Dendritic cell treated with granulocyte-macrophage colony-stimulating factor and Interleukin-4, amounts not matched to agents 40 ng/mL and 50 ng/mL, for 4 days (primary cell): Measurements from ENCODE around the gene ARHGAP44.

Experiments used
- H3K27ac Mint-ChIP-seq: one replicate; pipeline ENCODE4 v1.8.0; 2022; ENCODE audit warnings: mild to moderate bottlenecking, mixed read lengths
- H3K27me3 Mint-ChIP-seq: one replicate; pipeline ENCODE4 v1.8.0; 2022; ENCODE audit warnings: mild to moderate bottlenecking, mixed read lengths
- H3K36me3 Mint-ChIP-seq: one replicate; pipeline ENCODE4 v1.8.0; 2022; ENCODE audit warnings: low read depth, mixed read lengths
- H3K4me1 Mint-ChIP-seq: one replicate; pipeline ENCODE4 v1.8.0; 2022; ENCODE audit warnings: low read depth, mixed read lengths
- H3K4me3 Mint-ChIP-seq: one replicate; pipeline ENCODE4 v1.8.0; 2022; ENCODE audit warnings: mild to moderate bottlenecking, moderate library complexity, mixed read lengths
- H3K9me3 Mint-ChIP-seq: one replicate; pipeline ENCODE4 v1.8.0; 2022; ENCODE audit warnings: mixed read lengths
- intact Hi-C: fragments of 100-400 bp; cut with micrococcal nuclease; formaldehyde crosslinking; loops from one replicate; pipeline ENCODE4 v1.15.0; 2022

The ARHGAP44 gene

DNA sequence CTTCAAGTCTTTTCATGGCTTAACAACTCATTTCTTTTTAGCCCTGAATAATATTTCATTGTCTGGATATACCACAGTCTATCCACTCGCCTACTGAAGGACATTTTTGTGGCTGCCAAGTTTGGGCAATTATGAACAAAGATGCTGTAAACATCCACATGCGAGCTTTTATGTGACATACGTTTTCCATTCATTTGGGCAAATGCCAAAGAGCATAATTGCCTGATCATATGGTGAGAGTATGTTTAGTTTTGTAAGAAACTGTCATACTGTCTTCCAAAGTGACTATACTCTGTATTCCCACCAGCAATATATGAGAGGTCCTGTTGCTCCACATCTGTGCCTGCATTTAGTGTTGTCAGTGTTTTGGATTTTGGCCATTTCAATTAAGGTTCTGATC lies 147.2 kb downstream of the ARHGAP44 start:
- no peak overlapping the region for H3K27ac Mint-ChIP-seq
- H3K36me3 Mint-ChIP-seq, result no peaks in the 10 kb centered on the region
- no peaks in the 10 kb centered on the region for H3K4me1 Mint-ChIP-seq
- H3K4me3 Mint-ChIP-seq, result no peak overlapping the region
- intact Hi-C loops, result no loop called here
- H3K9me3 Mint-ChIP-seq, result peaks cover 21% of the 10 kb centered on the region
- H3K27me3 Mint-ChIP-seq, result no peaks in the 10 kb centered on the region

DNA sequence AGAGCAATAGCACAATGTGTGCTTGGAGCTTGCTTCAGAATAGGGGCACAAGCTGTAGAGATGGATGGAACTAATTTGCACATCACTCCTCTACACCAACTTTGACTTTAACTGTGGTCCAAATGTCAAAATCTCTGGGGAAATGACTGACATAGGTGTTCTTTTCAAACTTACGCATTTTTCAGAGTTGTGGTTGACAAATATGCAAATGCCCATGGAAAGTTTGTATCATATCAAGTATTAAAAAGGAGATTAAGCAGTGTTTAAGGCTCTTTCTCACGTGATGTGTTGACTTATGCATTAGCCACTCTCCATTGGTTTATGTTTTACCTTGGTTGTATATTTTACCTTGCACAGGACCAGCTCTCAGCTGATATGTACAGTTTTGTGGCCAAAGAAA lies 151.4 kb downstream of the ARHGAP44 start:
- H3K27ac Mint-ChIP-seq, result no peak overlapping the region
- no peaks in the 10 kb centered on the region for H3K27me3 Mint-ChIP-seq
- no peaks in the 10 kb centered on the region for H3K4me1 Mint-ChIP-seq
- intact Hi-C loops, result no loop called here
- H3K4me3 Mint-ChIP-seq, result no peak overlapping the region
- H3K36me3 Mint-ChIP-seq, result no peaks in the 10 kb centered on the region
- H3K9me3 Mint-ChIP-seq, result peaks cover 17% of the 10 kb centered on the region

DNA sequence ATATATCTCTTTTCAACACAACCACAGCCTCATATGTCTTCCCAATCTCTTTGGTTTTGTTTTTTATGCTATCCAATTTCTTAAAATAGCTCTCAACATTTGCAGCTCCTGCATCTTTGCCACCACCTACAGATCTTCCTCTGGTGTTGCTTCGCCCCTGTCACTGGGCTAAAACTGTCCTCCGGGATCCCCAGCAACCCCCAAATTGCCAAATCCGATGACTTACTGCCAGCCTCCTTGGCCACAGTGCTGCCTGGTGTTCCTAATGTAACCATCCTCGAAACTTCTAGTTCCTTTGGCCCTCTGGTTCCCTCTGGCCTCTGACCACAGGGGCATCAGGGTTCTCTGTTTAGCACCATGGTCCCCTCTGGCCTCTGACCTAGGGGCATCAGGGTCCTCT lies 157.7 kb downstream of the ARHGAP44 start:
- Mint-ChIP-seq H3K27ac (no peak overlapping the region), H3K4me1 (no peaks in the 10 kb centered on the region), H3K27me3 (no peaks in the 10 kb centered on the region), H3K36me3 (no peaks in the 10 kb centered on the region), H3K4me3 (no peak overlapping the region), H3K9me3 (peaks cover 44% of the 10 kb centered on the region)
- intact Hi-C loops, result no loop called here

DNA sequence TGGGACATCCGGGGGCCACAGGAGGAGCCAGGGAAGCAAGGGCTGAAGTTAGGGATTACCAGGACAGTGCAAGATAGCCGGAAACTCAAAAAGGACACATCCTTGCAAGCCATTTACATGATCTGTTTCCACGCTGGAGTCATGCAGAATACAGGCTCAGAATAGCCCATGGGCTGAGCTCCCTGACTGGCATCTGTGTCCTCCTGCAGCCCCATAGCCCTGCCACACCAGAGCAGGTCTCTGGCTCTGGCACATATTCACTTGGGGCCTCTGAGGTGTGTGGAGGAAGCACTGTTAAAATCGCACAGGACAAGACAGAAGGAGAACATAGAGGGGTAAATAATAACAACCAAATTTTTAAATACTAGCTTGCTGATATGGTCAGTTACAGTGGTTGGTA lies 162.7 kb downstream of the ARHGAP44 start:
- Mint-ChIP-seq H3K27ac (no peak overlapping the region), H3K9me3 (peaks cover 68% of the 10 kb centered on the region), H3K27me3 (no peaks in the 10 kb centered on the region), H3K4me1 (no peaks in the 10 kb centered on the region), H3K36me3 (no peaks in the 10 kb centered on the region), H3K4me3 (no peak overlapping the region)
- intact Hi-C loops, result no loop called here

DNA sequence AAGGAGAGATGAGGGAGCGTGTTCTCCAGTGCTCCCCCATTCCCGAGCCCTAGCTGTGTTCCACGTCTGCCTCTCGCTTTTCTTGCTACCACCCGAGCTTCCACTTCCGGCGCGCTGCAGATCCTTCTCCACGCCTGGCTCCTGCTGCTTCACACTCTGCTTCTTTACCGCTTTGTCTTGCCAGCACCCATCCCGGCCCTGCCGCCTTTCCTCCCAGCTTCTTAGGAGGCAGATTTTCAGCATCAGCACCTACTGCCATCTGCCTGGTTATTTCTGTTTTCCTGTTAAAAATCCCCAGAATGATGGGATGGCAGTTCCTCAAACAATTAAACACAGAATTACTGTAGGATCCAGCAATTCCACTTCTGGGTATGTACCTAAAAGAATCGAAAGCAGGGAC lies 163.9 kb downstream of the ARHGAP44 start:
- no peaks in the 10 kb centered on the region for H3K36me3 Mint-ChIP-seq
- intact Hi-C loops, result no loop called here
- no peaks in the 10 kb centered on the region for H3K4me1 Mint-ChIP-seq
- no peak overlapping the region for H3K4me3 Mint-ChIP-seq
- H3K27ac Mint-ChIP-seq, result no peak overlapping the region
- H3K9me3 Mint-ChIP-seq, result peaks cover 69% of the 10 kb centered on the region
- no peaks in the 10 kb centered on the region for H3K27me3 Mint-ChIP-seq

DNA sequence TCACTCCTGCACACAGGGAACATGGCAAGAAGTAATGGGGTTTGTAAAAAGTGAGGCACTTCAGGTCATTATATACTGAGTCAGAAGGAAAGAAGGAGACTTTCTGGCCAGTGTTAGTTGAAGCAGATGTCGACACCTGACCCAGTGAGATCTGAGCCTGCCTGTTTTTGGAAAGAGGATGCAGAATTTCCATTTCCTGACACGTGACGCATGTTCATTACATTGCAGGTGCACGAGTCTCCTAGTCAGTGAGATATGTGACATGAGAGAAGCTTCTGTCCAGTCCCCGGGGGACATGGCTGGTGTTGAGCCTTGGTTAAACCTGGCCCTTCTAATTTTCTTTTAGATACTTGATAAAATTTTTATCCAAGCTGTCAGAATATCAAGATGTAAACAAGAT lies 166.2 kb downstream of the ARHGAP44 start:
- H3K27me3 Mint-ChIP-seq, result no peaks in the 10 kb centered on the region
- H3K4me3 Mint-ChIP-seq, result no peak overlapping the region
- intact Hi-C loops, result no loop called here
- no peak overlapping the region for H3K27ac Mint-ChIP-seq
- no peaks in the 10 kb centered on the region for H3K4me1 Mint-ChIP-seq
- peaks cover 68% of the 10 kb centered on the region for H3K9me3 Mint-ChIP-seq
- H3K36me3 Mint-ChIP-seq, result no peaks in the 10 kb centered on the region

DNA sequence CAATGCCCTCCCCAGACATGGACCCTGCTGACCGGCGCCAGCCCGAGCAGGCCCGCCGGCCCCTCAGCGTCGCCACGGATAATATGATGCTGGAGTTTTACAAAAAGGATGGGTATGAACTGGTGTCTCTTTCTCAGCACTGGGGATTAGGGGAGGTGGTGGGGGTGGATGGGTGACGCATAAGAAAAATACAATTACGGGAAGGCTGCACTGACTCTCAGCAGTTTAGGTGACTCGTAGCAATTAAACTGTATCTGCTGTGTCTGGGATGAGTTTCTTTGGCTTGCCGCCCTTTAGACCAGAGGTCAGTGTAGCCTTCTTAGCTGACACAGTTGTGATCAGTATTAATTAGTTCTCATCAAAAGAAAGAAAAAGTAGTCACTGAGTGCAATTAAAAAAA lies 169.5 kb downstream of the ARHGAP44 start:
- Mint-ChIP-seq H3K27ac (no peak overlapping the region), H3K4me1 (no peaks in the 10 kb centered on the region), H3K9me3 (peaks cover 53% of the 10 kb centered on the region), H3K36me3 (no peaks in the 10 kb centered on the region), H3K27me3 (no peaks in the 10 kb centered on the region), H3K4me3 (no peak overlapping the region)
- intact Hi-C loops, result no loop called here

DNA sequence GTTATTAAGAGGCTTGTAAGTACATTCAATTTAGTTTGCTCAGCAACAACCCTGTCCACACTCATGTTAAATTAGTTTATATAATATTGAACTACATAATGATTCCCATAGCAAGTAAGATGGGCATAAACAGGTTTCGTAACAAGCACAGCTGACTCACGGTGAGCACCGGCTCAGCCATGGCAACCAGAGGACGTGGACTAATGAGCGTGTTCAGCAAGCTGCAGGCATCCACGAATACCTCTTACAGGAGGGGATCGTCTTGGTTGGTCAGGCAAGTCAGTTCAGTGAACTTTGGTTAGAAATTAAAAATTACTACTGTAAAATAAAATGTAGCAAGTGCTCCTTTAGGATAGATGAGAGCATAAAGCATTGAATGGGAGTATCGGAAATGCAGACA lies 170.1 kb downstream of the ARHGAP44 start:
- intact Hi-C loops, result no loop called here
- no peaks in the 10 kb centered on the region for H3K36me3 Mint-ChIP-seq
- no peaks in the 10 kb centered on the region for H3K27me3 Mint-ChIP-seq
- H3K4me3 Mint-ChIP-seq, result no peak overlapping the region
- H3K9me3 Mint-ChIP-seq, result peaks cover 47% of the 10 kb centered on the region
- H3K4me1 Mint-ChIP-seq, result no peaks in the 10 kb centered on the region
- H3K27ac Mint-ChIP-seq, result no peak overlapping the region

DNA sequence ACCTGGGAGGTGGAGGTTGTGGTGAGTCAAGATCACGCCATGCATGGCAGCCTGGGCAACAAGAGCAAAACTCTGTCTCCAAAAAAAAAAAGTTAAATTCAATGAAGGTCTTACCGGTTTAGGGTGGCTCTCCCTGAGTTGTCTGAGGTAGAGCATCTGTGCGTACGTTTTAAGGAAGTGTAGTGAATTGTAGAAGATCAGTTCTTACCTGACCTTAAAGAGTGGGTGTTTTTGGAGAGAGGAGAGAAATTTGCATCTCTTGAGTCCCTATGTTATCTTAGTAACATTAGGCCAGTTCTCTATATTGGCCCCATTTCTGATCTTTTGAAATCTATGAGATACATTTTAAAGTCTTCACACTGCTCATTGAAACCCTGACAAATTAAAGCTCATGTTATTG lies 172.4 kb downstream of the ARHGAP44 start:
- no peaks in the 10 kb centered on the region for H3K36me3 Mint-ChIP-seq
- H3K9me3 Mint-ChIP-seq, result peaks cover 25% of the 10 kb centered on the region
- no peak overlapping the region for H3K27ac Mint-ChIP-seq
- intact Hi-C loops, result no loop called here
- no peaks in the 10 kb centered on the region for H3K4me1 Mint-ChIP-seq
- no peak overlapping the region for H3K4me3 Mint-ChIP-seq
- no peaks in the 10 kb centered on the region for H3K27me3 Mint-ChIP-seq

DNA sequence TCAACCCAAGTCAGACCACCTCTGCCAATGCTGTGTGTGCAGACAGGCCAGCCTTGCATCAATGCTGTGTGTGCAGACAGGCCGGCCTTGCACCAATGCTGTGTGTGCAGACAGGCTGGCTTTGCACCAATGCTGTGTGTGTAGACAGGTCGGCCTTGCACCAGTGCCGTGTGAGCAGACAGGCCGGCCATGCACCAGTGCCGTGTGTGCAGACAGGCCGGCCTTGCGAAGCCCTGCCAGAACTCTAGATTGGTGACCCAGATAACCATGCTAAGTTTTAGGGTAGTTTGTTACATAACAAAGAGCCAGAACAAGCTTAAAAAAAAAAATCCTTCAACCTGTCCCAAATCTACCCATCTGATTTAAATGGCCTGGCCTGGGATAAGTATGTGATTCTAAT lies 174.2 kb downstream of the ARHGAP44 start:
- Mint-ChIP-seq H3K27me3 (no peaks in the 10 kb centered on the region), H3K36me3 (no peaks in the 10 kb centered on the region), H3K4me1 (no peaks in the 10 kb centered on the region), H3K27ac (no peak overlapping the region), H3K9me3 (peaks cover 8% of the 10 kb centered on the region), H3K4me3 (no peak overlapping the region)
- intact Hi-C loops, result no loop called here

DNA sequence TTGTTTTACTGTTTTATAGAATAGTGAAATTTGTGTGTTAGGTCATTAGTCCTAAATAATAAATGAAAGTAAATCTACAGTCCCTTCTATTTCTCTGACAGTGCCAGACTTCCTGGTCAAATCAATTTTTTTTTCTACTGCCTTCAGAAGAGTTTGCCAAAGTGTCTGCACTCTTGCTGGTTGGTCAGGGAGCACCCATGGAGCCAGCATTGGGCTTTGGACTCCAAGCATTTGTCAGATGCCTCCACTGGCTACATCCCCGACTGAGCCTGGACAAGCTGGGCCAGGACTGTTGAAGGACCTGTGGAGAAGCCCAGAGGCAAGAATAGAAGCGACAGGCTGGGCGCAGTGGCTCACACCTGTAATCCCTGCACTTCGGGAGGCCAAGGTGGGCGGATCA lies 174.9 kb downstream of the ARHGAP44 start:
- H3K27ac Mint-ChIP-seq, result no peak overlapping the region
- H3K27me3 Mint-ChIP-seq, result no peaks in the 10 kb centered on the region
- H3K36me3 Mint-ChIP-seq, result no peaks in the 10 kb centered on the region
- H3K9me3 Mint-ChIP-seq, result peaks cover 8% of the 10 kb centered on the region
- no peaks in the 10 kb centered on the region for H3K4me1 Mint-ChIP-seq
- intact Hi-C loops, result no loop called here
- H3K4me3 Mint-ChIP-seq, result no peak overlapping the region

DNA sequence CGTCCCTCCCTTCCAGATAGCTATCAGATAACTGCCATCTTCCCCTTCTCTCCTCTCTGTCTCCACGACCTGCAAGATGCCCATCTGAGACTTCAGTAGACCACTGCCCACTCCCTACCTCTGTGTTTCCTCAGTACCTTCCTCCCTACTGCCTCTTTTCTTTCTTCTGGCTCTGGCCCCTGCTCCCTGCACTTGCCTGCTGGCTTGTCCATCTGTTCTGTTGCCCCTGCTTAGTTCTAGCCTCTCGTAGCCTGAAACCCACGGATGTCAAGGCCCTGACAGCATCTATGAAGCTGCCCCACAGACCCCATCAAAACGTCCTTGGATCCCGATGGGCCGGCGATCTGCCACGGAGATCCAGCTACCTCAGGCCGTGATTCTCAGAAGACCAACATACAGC lies 175.5 kb downstream of the ARHGAP44 start:
- no peaks in the 10 kb centered on the region for H3K4me1 Mint-ChIP-seq
- no peak overlapping the region for H3K27ac Mint-ChIP-seq

DNA sequence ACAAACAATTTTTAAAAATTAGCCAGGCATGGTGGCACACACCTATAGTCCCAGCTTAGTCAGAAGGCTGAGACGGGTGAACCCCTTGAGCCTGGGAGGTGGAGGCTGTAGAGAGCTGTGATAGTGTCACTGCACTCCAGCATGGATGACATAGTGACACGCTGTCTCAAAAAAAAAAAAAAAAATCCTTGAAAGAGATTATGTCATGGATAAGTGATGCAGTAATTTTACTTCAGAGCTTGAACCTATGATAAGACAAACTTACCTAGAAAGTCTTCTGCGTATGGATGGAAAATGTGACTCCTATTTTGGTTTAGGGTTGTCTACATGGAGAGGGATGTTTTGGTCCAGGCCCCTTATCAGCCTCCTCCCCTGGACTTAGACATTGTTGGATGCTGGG lies 176.7 kb downstream of the ARHGAP44 start:
- Mint-ChIP-seq H3K27me3 (peaks cover under 1% of the 10 kb centered on the region), H3K36me3 (no peaks in the 10 kb centered on the region), H3K4me3 (no peak overlapping the region), H3K27ac (no peak overlapping the region), H3K4me1 (no peaks in the 10 kb centered on the region), H3K9me3 (no peaks in the 10 kb centered on the region)
- intact Hi-C loops, result no loop called here

More for the DNA sequence above, 175.5 kb downstream of the ARHGAP44 start:
- Mint-ChIP-seq H3K4me3 (no peak overlapping the region), H3K27me3 (no peaks in the 10 kb centered on the region), H3K36me3 (no peaks in the 10 kb centered on the region), H3K9me3 (peaks cover 3% of the 10 kb centered on the region)
- intact Hi-C loops, result no loop called here

DNA sequence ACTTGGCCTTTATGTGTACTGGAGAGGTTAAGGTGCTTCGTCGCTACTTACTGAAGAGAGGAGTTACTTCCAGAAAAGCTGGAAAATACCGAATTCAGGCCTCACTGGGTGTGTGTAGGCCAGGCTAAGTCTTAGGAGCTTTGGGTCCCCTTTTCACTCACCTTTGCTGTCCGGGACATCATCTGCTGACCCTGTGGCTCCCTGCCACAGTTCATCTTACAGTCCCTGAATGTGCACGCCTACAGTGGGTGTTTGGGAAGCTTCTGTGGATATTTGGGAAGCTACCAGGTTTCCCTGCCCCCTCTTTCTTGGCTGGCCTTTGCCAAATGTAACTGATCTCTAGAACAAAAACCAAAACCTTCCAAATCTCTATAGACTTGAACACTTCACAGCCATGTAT lies 177.1 kb downstream of the ARHGAP44 start:
- intact Hi-C loops, result no loop called here
- no peaks in the 10 kb centered on the region for H3K9me3 Mint-ChIP-seq
- H3K4me1 Mint-ChIP-seq, result no peaks in the 10 kb centered on the region
- no peaks in the 10 kb centered on the region for H3K36me3 Mint-ChIP-seq
- H3K4me3 Mint-ChIP-seq, result no peak overlapping the region
- H3K27me3 Mint-ChIP-seq, result peaks cover 2% of the 10 kb centered on the region
- H3K27ac Mint-ChIP-seq, result no peak overlapping the region

DNA sequence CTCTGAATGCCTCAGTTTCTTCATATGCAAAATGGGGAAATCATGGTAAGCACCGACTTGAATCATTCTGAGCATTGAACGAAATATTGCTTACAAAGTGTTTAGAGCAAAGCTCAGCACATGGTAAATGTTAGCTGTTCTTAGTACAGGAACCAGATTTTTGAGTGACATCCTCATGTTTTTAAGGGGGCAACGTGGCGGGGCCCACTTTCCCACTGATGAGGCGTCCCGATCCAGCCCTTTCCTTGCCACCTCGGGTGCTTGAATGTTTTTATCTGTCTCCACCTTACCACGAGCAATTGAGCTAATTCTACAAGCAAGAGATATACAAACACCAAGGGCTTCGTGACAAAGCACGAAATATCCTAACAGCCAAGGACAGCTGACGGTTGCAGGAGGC lies 178.7 kb downstream of the ARHGAP44 start:
- intact Hi-C loops, result no loop called here
- no peaks in the 10 kb centered on the region for H3K9me3 Mint-ChIP-seq
- no peak overlapping the region for H3K4me3 Mint-ChIP-seq
- peaks cover 9% of the 10 kb centered on the region for H3K27me3 Mint-ChIP-seq
- H3K27ac Mint-ChIP-seq, result no peak overlapping the region
- no peaks in the 10 kb centered on the region for H3K36me3 Mint-ChIP-seq
- H3K4me1 Mint-ChIP-seq, result no peaks in the 10 kb centered on the region
